GM18519 (cell line): Measurements from ENCODE around the gene GALNT16.
"Not testable (repeated sequence)": the region's sequence is repeated elsewhere in the genome, so short reads cannot be mapped to it uniquely, and the experiment has no call there.

ENCODE experiments used
- ATAC-seq: cut with Tn5 transposase; IDR thresholded peaks from one replicate; pipeline ENCODE4 v1.9.1; 2021; ENCODE audit warnings: mild to moderate bottlenecking, moderate library complexity; ENCODE audit not compliant: unreplicated experiment, low FRiP score

Gene GALNT16

DNA sequence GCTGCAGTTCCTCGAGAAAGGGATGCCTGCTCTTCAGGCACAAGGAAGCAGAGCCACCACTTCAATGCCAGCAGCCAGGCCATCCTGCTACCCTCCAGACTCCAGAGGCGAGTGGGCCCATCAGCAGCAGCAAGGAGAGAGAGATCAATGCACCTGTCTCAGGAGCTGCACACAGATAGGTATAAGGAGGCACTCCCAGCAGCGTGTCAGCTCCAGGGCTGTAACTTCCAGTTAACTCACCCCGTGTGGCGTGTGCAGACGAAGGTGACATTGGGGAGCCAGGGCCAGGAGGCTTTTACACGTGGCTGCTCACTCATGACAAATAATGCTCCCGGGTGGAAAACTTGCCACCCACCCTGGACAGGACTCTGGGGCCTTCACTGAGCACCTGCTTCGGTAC lies 24.2 kb downstream of the GALNT16 start:
- ATAC-seq, result no peak

DNA sequence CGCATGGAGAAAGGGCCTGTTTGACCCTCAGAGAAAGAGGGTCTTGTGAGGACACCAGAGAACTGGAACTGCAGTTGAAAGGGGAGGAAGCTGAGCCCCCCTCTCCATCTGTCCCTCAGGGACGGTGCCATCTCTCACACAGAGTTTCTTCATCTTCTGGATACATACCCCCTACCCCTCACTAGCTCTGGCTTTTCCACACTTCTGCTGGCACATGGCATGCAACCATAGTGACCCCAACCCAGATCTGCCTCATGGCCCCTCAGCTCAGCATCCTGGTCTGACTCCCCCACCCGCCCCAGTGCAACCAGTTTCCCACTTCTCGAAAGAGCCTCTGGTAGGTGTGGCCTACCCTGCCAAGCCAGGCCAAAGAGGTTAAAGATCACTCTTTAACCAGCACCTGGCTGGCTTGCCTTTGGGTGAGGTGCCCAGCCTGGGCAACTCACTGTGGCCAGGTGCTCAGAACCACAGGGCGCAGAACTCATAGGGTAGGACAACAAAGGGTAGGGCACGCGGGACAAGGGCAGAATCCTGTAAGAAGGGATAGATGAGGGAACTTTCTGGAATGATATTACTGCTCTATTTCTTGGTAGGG lies 25.8 kb downstream of the GALNT16 start:
- ATAC-seq, result no peak

GRCh38 chr14:69287098-69288010 lies 27.4 kb downstream of the GALNT16 start:
- no peak for ATAC-seq

- ATAC-seq, result no peak
These were observed 28.2 kb downstream of the GALNT16 start for GRCh38 chr14:69288011-69288771.

DNA sequence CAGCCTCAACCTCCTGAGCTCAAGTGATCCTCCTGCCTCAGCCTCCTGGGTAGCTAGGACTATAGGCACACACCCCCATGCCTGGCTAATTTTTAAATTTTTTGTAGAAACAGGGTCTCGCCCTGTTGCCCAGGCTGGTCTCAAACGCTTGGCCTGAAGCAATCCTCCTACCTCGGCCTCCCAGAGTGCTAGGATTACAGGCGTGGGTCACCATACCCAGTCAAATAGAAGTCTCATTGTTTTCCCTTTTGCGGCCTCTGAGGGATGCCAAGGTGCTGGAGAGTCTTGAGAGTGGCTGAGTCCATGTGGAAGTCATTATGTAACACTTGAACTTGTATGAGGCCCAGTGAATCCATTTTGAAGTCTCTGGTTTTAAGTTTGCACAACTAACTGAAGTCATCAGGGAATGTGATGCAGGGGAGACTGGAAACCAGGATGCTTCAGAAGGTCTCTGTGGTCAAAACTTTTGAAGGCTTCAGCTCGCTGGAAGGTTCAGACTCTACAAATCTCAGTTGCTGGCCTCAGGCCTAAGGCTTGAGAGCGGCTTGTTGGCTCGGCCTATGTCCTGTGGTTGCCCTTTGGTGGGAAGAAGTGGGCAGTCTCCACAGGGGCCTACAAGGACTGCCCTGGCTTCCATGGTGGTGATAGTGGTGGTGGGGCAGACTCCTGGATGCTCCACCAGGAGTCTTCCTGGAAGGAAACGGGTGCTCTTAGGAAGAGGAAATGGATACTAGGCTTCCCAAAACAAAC lies 29.2 kb downstream of the GALNT16 start:
- ATAC-seq, result no peak

DNA sequence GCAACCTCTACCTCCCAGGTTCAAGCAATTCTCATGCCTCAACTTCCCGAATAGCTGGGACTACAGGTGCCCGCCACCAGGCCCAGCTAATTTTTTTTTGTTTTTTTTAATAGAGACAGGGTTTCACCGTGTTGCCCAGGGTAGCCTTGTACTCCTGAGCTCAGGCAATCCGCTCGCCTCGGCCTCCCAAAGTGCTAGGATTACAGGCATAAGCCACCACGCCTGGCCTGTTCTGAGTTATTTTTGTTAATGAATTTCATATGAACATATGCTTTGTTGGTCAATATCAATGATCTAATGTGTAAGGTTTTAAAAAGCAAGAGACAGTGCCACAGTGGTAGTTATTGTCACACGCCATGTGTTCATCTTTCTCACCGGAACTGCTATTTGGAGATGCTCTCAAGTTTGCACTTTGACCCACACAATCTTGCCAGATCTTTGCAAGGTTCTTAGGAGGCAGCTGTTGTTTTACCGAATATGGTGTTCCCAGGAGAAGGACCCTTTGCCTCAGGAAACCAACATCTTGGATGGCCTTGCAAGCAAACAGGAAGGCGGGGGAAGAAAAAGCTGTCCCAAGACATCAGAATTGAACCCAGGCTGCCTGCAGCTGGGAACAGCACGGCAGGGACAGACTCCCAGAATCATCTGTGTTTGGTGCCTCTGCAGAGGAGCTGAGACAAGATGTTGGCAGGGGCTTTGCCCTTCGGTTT lies 30.0 kb downstream of the GALNT16 start:
- no peak for ATAC-seq

GRCh38 chr14:69290881-69291280 lies 30.9 kb downstream of the GALNT16 start:
- ATAC-seq, result not testable (repeated sequence)

- ATAC-seq, result no peak
These were observed 31.4 kb downstream of the GALNT16 start for GRCh38 chr14:69291396-69291795.

- no peak for ATAC-seq
These were observed 32.1 kb downstream of the GALNT16 start for GRCh38 chr14:69291891-69292561.

- no peak for ATAC-seq
These were observed 38.4 kb downstream of the GALNT16 start for GRCh38 chr14:69298131-69299071.

DNA sequence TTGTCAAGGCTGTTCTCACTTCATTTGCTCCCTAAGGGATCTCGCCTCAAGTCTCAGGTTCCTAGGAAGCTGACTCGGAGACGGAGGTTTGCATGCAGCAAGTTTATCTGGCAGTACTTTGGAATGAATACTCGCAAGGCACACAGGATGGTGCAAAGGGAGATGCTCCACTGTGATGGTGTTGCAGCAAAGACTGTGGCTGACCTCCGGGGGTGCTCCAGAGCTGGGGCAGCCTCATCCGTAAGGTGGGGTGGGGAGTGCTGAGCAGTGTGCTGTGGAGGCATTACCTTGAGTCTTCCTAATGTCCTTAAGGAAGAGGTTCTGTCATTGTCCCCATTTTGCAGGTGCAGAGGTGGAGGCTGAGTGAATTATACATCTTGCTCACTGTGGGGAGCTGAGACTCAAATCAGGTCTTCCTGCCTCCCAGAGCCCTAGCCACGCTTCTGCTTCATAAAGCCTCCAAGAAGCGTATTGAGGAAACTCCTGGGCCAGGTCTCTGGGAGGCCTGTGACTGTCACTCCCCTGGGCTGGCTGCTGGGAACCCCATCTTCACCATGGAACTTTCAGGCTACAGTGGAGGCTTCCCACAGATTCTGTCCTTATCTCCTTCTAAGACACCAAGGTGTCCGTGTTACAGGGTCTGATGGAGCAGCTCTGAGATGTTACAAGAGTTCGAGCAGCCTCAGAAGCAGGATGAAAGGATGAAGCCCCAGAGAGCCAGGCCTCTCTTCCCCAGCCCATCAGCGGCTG lies 39.5 kb downstream of the GALNT16 start:
- no peak for ATAC-seq

DNA sequence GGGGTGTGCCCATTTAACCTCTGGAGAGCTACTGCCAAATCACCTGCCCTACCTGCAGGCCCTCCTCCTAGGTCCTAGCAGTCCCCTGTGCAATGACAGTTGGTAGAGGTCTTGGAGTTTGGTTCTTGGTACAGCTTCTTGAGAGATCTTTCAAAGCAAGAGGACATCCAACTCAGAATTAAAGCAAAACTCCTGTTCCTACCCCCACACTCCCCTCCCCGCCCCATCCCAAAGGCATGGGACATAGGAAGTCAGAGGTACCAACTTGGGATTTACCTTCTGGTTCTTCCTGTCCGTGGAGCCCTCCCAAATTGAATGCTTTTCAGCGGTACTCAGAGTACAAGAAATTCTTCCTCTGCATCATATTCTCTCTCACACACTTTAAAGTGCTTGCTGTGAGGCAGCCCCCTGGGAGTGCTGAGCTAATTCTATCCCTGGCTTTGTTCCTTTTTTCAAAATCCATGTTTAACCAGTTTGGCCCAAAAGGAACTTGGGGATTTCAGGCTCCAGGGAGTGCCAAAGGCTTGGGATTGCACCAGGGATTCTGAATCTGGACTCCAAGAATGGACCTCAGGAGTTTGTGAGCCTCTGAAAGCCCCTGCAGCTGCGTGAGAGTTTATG lies 40.8 kb downstream of the GALNT16 start:
- no peak for ATAC-seq

- ATAC-seq, result no peak
These were observed 43.1 kb downstream of the GALNT16 start for GRCh38 chr14:69303086-69303485.

DNA sequence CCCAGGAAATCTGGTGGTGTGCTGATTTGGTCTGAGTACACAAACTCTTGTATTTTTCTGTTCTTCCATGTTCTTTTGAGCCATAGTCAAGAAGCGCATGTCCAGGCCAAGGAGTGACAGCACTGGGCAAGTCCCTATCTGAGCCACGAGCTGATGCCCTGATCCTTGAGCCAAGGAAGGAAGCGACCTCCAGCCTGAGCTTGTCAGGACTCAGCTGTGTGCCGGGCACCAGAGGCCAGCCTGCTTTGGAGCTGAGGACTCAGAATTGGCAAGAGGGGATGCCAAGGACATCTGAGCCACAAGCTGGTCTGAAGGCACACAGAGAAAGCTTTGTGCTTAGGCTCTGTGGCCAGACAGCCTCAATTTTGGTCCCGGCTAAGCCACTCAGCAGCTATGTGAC lies 52.6 kb downstream of the GALNT16 start:
- no peak for ATAC-seq

- no peak for ATAC-seq
These were observed 53.2 kb downstream of the GALNT16 start for GRCh38 chr14:69313176-69313575.

- no peak for ATAC-seq
These were observed 54.4 kb downstream of the GALNT16 start for GRCh38 chr14:69314327-69314726.

DNA sequence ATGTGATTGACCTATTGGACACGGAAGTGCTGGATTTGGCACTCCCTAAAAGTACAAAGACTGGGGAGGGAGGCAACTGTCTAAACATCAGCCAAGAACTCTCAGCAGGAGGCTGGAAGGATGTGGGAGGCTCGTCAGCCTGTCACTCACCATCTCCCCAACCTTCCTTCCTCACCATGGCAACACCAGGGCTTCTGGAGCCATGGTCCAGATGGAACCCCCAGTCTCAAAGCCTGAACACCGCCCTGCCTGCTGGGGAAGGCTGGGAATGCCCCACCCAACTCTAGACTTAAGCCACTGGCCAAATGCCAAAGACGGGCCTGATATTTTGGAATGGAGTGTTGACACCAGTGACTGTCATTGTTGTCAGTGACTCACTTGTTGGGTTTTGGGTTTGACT lies 55.3 kb downstream of the GALNT16 start:
- ATAC-seq, result no peak
